AG04449 (cell line): ENCODE results near the gene NDUFA7.

ENCODE experiments used
- CTCF ChIA-PET: fragments of 350-600 bp; formaldehyde crosslinking; extraction: SDS; loops from one replicate; lab custom pipeline; 2021; ENCODE audit warnings: antibody characterized with exemption; lab: Yijun Ruan, JAX
- POLR2A ChIA-PET: fragments of 400-600, 350-600 bp; formaldehyde crosslinking; extraction: SDS; loops from one replicate; lab custom pipeline; 2020; ENCODE audit warnings: antibody characterized with exemption, inconsistent platforms; lab: Yijun Ruan, JAX
- DNase-seq: peaks from one replicate; pipeline ENCODE4 v3.0.0-alpha.2; 2010; ENCODE audit warnings: low read depth, low spot score
- H3K4me3 ChIP-seq: 2 replicates; pipeline ENCODE4 v1.5.1; 2011; ENCODE audit warnings: low read depth, mild to moderate bottlenecking, control low read depth, low read length
- CTCF ChIP-seq: IDR thresholded peaks from one replicate; pipeline ENCODE4 v1.5.1; 2011; ENCODE audit warnings: mild to moderate bottlenecking, moderate library complexity, low read length, control low read depth, inconsistent platforms; ENCODE audit not compliant: insufficient read depth; ENCODE audit errors: missing control alignments

Gene NDUFA7

GRCh38 chr19:8331263-8331845 is 10.2 kb upstream of the NDUFA7 start:
- no peak overlapping the region for H3K4me3 ChIP-seq
- no peak for DNase-seq
- no peak for TF ChIP-seq CTCF
- POLR2A ChIA-PET = interaction anchor here (1.0 to 1.4 kb wide), 2 partner anchors 7 to 10 kb away, joined by 3 to 4 read pairs; partner anchors contain the start of genes NDUFA7 and RPS28
- CTCF ChIA-PET = interaction anchor here (1.4 kb wide), 1 partner anchor 17 kb away, joined by 5 read pairs; no protein-coding TSS in a partner anchor

- no peak for DNase-seq
- POLR2A ChIA-PET = interaction anchor here (1.4 kb wide), 1 partner anchor 9 kb away, joined by 4 read pairs; the partner anchor contains the start of genes NDUFA7 and RPS28
- CTCF ChIA-PET = interaction anchor here (1.7 kb wide), 1 partner anchor 24 kb away, joined by 6 read pairs; no protein-coding TSS in a partner anchor
- H3K4me3 ChIP-seq = no peak overlapping the region
- no peak for TF ChIP-seq CTCF
Observed at GRCh38 chr19:8329996-8330395, 8.8 kb upstream of the NDUFA7 start.

- TF ChIP-seq CTCF = no peak
- ChIA-PET POLR2A (interaction anchor here (0.8 kb wide), 1 partner anchor 37 kb away, joined by 4 read pairs; no protein-coding TSS in a partner anchor), CTCF (interaction anchor here (1.3 to 2.9 kb wide), 2 partner anchors 28 to 253 kb away, joined by 3 to 15 read pairs; no protein-coding TSS in a partner anchor)
- DNase-seq = no peak
- no peak overlapping the region for H3K4me3 ChIP-seq
Observed at GRCh38 chr19:8325454-8325853, 4.3 kb upstream of the NDUFA7 start.

- H3K4me3 ChIP-seq = no peak overlapping the region
- POLR2A ChIA-PET = interaction anchor here (0.7 to 1.0 kb wide), 2 partner anchors 8 to 206 kb away, joined by 3 read pairs; no protein-coding TSS in a partner anchor
- CTCF ChIA-PET = interaction anchor here (0.8 to 2.9 kb wide), 5 partner anchors 10 to 257 kb away, joined by 3 to 15 read pairs (median 4); no protein-coding TSS in a partner anchor
- no peak for TF ChIP-seq CTCF
- no peak for DNase-seq
Observed at GRCh38 chr19:8324186-8325050, 3.2 kb upstream of the NDUFA7 start.

- no peak for TF ChIP-seq CTCF
- DNase-seq = no peak
- H3K4me3 ChIP-seq = no peak overlapping the region
- ChIA-PET POLR2A (interaction anchor here (0.7 to 1.0 kb wide), 2 partner anchors 8 to 207 kb away, joined by 3 read pairs; no protein-coding TSS in a partner anchor), CTCF (interaction anchor here (0.6 to 2.9 kb wide), 5 partner anchors 11 to 291 kb away, joined by 3 to 15 read pairs (median 4); no protein-coding TSS in a partner anchor)
Observed at GRCh38 chr19:8323781-8324185, 2.6 kb upstream of the NDUFA7 start.

- TF ChIP-seq CTCF = no peak
- CTCF ChIA-PET = no interaction called here
- POLR2A ChIA-PET = interaction anchor here (1.8 to 2.3 kb wide), 2 partner anchors 12 to 68 kb away, joined by 5 to 10 read pairs; partner anchors contain the start of gene RAB11B
- H3K4me3 ChIP-seq = peak overlapping the region; percentile 99
- no peak for DNase-seq
Observed at GRCh38 chr19:8322638-8322997, 1.4 kb upstream of the NDUFA7 start.
